HepG2 (cell line): ENCODE data around the gene GNG7. TPM values are rescaled to one million over a fixed set of nuclear protein-coding genes. Genes with fewer than 3 reads are reported as not detected.

ENCODE experiments used
- ATAC-seq: fragments of 200-7000 bp; cut with Tn5 transposase; 3 replicates; pipeline ENCODE4 v1.9.1; 2020; ENCODE audit warnings: mild to moderate bottlenecking, moderate library complexity
- BruUV-seq: library from RNA; stranded (reverse); fragments of 400-500 nt; replicated peaks from 2 replicates; lab custom pipeline; 2021; lab: Mats Ljungman, UMichigan
- CTCF ChIA-PET: fragments of 300-600 bp; formaldehyde crosslinking; extraction: SDS; loops from one replicate; lab custom pipeline; 2021; ENCODE audit warnings: low total read pairs, inconsistent platforms, low intra/inter-chr PET ratio; lab: Yijun Ruan, JAX
- POLR2A ChIA-PET: fragments of 350-600 bp; sonication (Branson Sonifier 250); formaldehyde crosslinking; loops from one replicate; lab custom pipeline; 2020; ENCODE audit warnings: antibody characterized with exemption, inconsistent platforms; lab: Yijun Ruan, JAX
- DNase-seq: peaks from one replicate; pipeline ENCODE4 v3.0.0-alpha.2; 2015; ENCODE audit warnings: low spot score
- FAIRE-seq: peaks from 3 replicates; lab custom pipeline; 2011; peaks lifted over from hg19 to GRCh38; lab: Jason Lieb, UNC
- H2AFZ ChIP-seq: one replicate; pipeline ENCODE4 v1.6.1; 2011; ENCODE audit warnings: low read length, inconsistent platforms
- H3K27ac ChIP-seq: fragments of 300-600 bp; 3 replicates; pipeline ENCODE4 v1.8.0; 2011; ENCODE audit warnings: mixed run types, mild to moderate bottlenecking, mixed read lengths, low read length, inconsistent platforms; ENCODE audit not compliant: insufficient read depth; ENCODE audit errors: extremely low read length
- H3K27me3 ChIP-seq, 2 experiments: fragments of 200-600 bp in 1 of 2; 2 replicates in 1 of 2; 3 replicates in 1 of 2; pipeline versions ENCODE4 v1.6.0 to v1.8.0; 2011; ENCODE audit warnings: low read length in 2 of 2, mild to moderate bottlenecking in 2 of 2, moderate library complexity in 2 of 2, inconsistent platforms in 1 of 2; ENCODE audit not compliant: insufficient read depth in 2 of 2, control insufficient read depth in 1 of 2
- H3K36me3 ChIP-seq, 2 experiments: fragments of 200-600 bp in 1 of 2; replicated peaks in 1 of 2; 2 replicates in 1 of 2; 3 replicates in 1 of 2; pipeline versions ENCODE4 v1.5.1 to v1.8.0; 2011; ENCODE audit warnings: low read length in 2 of 2, inconsistent platforms in 1 of 2; ENCODE audit not compliant: insufficient read depth in 2 of 2, control insufficient read depth in 1 of 2
- H3K4me1 ChIP-seq: 2 replicates; pipeline ENCODE4 v1.5.1; 2012; ENCODE audit warnings: low read length, inconsistent platforms; ENCODE audit not compliant: insufficient read depth
- H3K4me2 ChIP-seq: 2 replicates; pipeline ENCODE4 v1.6.0; 2011; ENCODE audit warnings: low read depth, low read length, inconsistent platforms
- H3K4me3 ChIP-seq, 3 experiments: fragments of 200-600 bp in 1 of 3; sonication (generic), shearing (Covaris generic) in 1 of 3; replicated peaks in 1 of 3; 2 replicates each; pipeline ENCODE4 v1.5.1; 2011 to 2016; ENCODE audit warnings: low read length in 3 of 3, inconsistent platforms in 2 of 3, low read depth in 2 of 3, mild to moderate bottlenecking in 2 of 3, control low read depth in 1 of 3, mixed read lengths in 1 of 3; ENCODE audit not compliant: insufficient read depth in 1 of 3
- H3K79me2 ChIP-seq: one replicate; pipeline ENCODE4 v1.6.1; 2011; ENCODE audit warnings: low read length, inconsistent platforms; ENCODE audit not compliant: insufficient read depth
- H3K9ac ChIP-seq: 2 replicates; pipeline ENCODE4 v1.6.0; 2011; ENCODE audit warnings: mild to moderate bottlenecking, low read depth, low read length, inconsistent platforms; ENCODE audit not compliant: insufficient read depth
- H3K9me3 ChIP-seq: 2 replicates; pipeline ENCODE4 v1.5.1; 2012; ENCODE audit warnings: mild to moderate bottlenecking, low read length
- H4K20me1 ChIP-seq: 2 replicates; pipeline ENCODE4 v1.6.0; 2011; ENCODE audit warnings: inconsistent platforms, mild to moderate bottlenecking, low read length, moderate library complexity; ENCODE audit not compliant: insufficient read depth
- ARID5B ChIP-seq: IDR thresholded peaks from 2 replicates; pipeline ENCODE4 v1.4.0; 2020; ENCODE audit warnings: mild to moderate bottlenecking, missing genetic modification reagents
- KLF11 ChIP-seq: IDR thresholded peaks from 2 replicates; pipeline ENCODE4 v1.6.1; 2016; ENCODE audit warnings: missing compliant biosample characterization
- NONO ChIP-seq, 2 experiments: fragments of 450-650 bp in 1 of 2; sonication (generic) in 1 of 2; formaldehyde crosslinking in 1 of 2; IDR thresholded peaks in 1 of 2; conservative IDR thresholded peaks in 1 of 2; 2 replicates each; pipeline versions ENCODE4 v1.6.1 to v1.8.0; 2017 to 2022; ENCODE audit warnings: mild to moderate bottlenecking in 1 of 2, missing genetic modification reagents in 1 of 2, moderate library complexity in 1 of 2
- ZNF367 ChIP-seq: sonication (generic); formaldehyde crosslinking; IDR thresholded peaks from 2 replicates; pipeline ENCODE4 v1.4.0; 2020; ENCODE audit warnings: missing genetic modification reagents, borderline replicate concordance
- ZNF629 ChIP-seq: sonication (generic); formaldehyde crosslinking; conservative IDR thresholded peaks from 2 replicates; pipeline ENCODE4 v1.5.0; 2020; ENCODE audit warnings: missing genetic modification reagents
- WGBS: methylation state at CpG from one replicate; pipeline ENCODE4 v1.1.6; 2017; ENCODE audit warnings: low lambda C conversion rate; 5-methylcytosine and 5-hydroxymethylcytosine counted together
- in situ Hi-C: cut with HindIII; loops from 2 replicates; pipeline ENCODE4 v1.10.0; 2017; ENCODE audit warnings: low pct_unique_long_range_greater_than_20kb; ENCODE audit not compliant: extremely low pct_ligation_motif_present
- intact Hi-C: fragments of 100-400 bp; cut with micrococcal nuclease; formaldehyde crosslinking; loops from one replicate; pipeline ENCODE4 v1.10.0; 2022; ENCODE audit not compliant: unreplicated experiment
- polyA plus RNA-seq, 8 experiments: library from polyadenylated mRNA; depleted of rRNA in 3 of 8; stranded (reverse) in 7 of 8; unstranded in 1 of 8; fragments of >200 nt; fragmentation: Illumina TruSeq in 4 of 8; extraction: Trizol in 4 of 8; gene quantifications; 2 replicates each; pipeline versions ENCODE4 v1.2.1 to v1.2.3, GENCODE V29; 2011 to 2016; ENCODE audit warnings: low read depth in 4 of 8, missing spikeins in 1 of 8, mixed read lengths in 1 of 8; ENCODE audit not compliant: insufficient read depth in 1 of 8
- total RNA-seq, 5 experiments: library from RNA; depleted of rRNA; stranded (reverse); fragments of >200 nt; fragmentation: Illumina TruSeq; extraction: Trizol; gene quantifications; 2 replicates each; pipeline ENCODE4 v1.2.3, GENCODE V29; 2016; ENCODE audit warnings: low read depth in 1 of 5
- TF ChIP-seq, protein P1 (sequence below), 2 experiments: fragments of 450-650 bp in 1 of 2; sonication (generic) in 1 of 2; formaldehyde crosslinking in 1 of 2; IDR thresholded peaks; 2 replicates each; pipeline versions ENCODE4 v1.6.1 to v1.8.0; 2016 to 2022; ENCODE audit warnings: antibody characterized with exemption in 1 of 2, mild to moderate bottlenecking in 1 of 2, missing genetic modification reagents in 1 of 2

Gene GNG7
- total and polyA plus RNA-seq, 2 of the 13 experiments (the other 11 are each of a cell fraction or from before 2014, with no cell fraction given), result 1.4 to 3.3 TPM

- TF ChIP-seq, protein P1, sequence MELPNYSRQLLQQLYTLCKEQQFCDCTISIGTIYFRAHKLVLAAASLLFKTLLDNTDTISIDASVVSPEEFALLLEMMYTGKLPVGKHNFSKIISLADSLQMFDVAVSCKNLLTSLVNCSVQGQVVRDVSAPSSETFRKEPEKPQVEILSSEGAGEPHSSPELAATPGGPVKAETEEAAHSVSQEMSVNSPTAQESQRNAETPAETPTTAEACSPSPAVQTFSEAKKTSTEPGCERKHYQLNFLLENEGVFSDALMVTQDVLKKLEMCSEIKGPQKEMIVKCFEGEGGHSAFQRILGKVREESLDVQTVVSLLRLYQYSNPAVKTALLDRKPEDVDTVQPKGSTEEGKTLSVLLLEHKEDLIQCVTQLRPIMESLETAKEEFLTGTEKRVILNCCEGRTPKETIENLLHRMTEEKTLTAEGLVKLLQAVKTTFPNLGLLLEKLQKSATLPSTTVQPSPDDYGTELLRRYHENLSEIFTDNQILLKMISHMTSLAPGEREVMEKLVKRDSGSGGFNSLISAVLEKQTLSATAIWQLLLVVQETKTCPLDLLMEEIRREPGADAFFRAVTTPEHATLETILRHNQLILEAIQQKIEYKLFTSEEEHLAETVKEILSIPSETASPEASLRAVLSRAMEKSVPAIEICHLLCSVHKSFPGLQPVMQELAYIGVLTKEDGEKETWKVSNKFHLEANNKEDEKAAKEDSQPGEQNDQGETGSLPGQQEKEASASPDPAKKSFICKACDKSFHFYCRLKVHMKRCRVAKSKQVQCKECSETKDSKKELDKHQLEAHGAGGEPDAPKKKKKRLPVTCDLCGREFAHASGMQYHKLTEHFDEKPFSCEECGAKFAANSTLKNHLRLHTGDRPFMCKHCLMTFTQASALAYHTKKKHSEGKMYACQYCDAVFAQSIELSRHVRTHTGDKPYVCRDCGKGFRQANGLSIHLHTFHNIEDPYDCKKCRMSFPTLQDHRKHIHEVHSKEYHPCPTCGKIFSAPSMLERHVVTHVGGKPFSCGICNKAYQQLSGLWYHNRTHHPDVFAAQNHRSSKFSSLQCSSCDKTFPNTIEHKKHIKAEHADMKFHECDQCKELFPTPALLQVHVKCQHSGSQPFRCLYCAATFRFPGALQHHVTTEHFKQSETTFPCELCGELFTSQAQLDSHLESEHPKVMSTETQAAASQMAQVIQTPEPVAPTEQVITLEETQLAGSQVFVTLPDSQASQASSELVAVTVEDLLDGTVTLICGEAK (IDR thresholded peaks at IDR 0.05), result peak; percentile 42; the same call in 1 of the 2 replicates
- TF ChIP-seq, protein P1 (CRISPR knock-in tag; IDR thresholded peaks at IDR 0.05), result peak; percentile 93
- TF ChIP-seq, all 625 proteins: peak for 3
Measured at GRCh38 chr19:2666344-2666994, 36.0 kb downstream of the GNG7 start (continued).

- no peak overlapping the region for H3K4me2 ChIP-seq
- ATAC-seq (no peak), DNase-seq (no peak), FAIRE-seq (no peak)
- no peaks in the 10 kb centered on the region for H3K79me2 ChIP-seq
- H3K27ac ChIP-seq, result no peak overlapping the region
- ChIA-PET CTCF (no interaction called here), POLR2A (no interaction called here)
- in situ Hi-C loops (no loop called here), intact Hi-C loops (no loop called here)
- WGBS, result 84% methylated on average over 9 of the region's 11 CpGs
- H4K20me1 ChIP-seq, result no peaks in the 10 kb centered on the region
- H3K4me1 ChIP-seq, result peaks cover 13% of the 10 kb centered on the region; the same call in 1 of the 2 replicates
- H3K36me3 ChIP-seq, result no peaks in the 10 kb centered on the region
- no peak overlapping the region for H2AFZ ChIP-seq
- no peak overlapping the region for H3K9ac ChIP-seq
- H3K9me3 ChIP-seq, result peaks cover 6% of the 10 kb centered on the region
- no peaks in the 10 kb centered on the region for H3K27me3 ChIP-seq
- TF ChIP-seq KLF11, result no peak
- no peak for TF ChIP-seq ZNF367 (CRISPR knock-in tag)
- TF ChIP-seq NONO (IDR thresholded peaks at IDR 0.05), result no peak
- no peak for TF ChIP-seq NONO (CRISPR knock-in tag; conservative IDR thresholded peaks at IDR 0.05)
- no peak for TF ChIP-seq ZNF629
- TF ChIP-seq ARID5B, result no peak
- no TSS peak for BruUV-seq
- no peak overlapping the region for H3K4me3 ChIP-seq
Measured at GRCh38 chr19:2665103-2665502, 37.4 kb downstream of the GNG7 start.
